ENCODE data around the gene FADS1. TPM values are rescaled to one million over a fixed set of nuclear protein-coding genes. Genes with fewer than 3 reads are reported as not detected.

FADS1 gene
- total RNA-seq (2021; fragmentation: NEBNext Ultra II Directional; extraction: Animal tissue kit (Norgen Biotek cat#: 25700)) (115 and 116 TPM in 2 replicates), polyA plus RNA-seq (2011; rRNA removed) (141 and 160 TPM in 2 replicates), polyA minus RNA-seq (2011; rRNA and poly(A)+ RNA removed) (251 and 278 TPM in 2 replicates)
- 127 TPM for polyA plus RNA-seq (2011; cell fraction: cytosol; rRNA removed)
- polyA plus RNA-seq (2011; cell fraction: nucleus; rRNA removed) = 141 TPM
- polyA plus RNA-seq (2012, experiment 1 of 2) = 83.3 to 97.8 TPM (median 90.8 TPM) in 4 replicates
- polyA plus RNA-seq (2012, experiment 2 of 2) = 40.1 TPM
- 153 TPM for polyA plus RNA-seq (2013, experiment 1 of 2)
- polyA plus RNA-seq (2013, experiment 2 of 2) = 174 TPM
- polyA minus RNA-seq (2011; cell fraction: cytosol; rRNA and poly(A)+ RNA removed) = 150 TPM
- polyA minus RNA-seq (2011; cell fraction: nucleus; rRNA and poly(A)+ RNA removed) = 146 TPM
- long read RNA-seq, experiment 1, full-length matches to known transcripts = 14 of 88 reads
- long read RNA-seq, experiment 1, partial matches to known transcripts = 7 of 88 reads
- long read RNA-seq, experiment 1, other reads (novel, unspliced or antisense) = 67 of 88 reads
- long read RNA-seq, experiment 2, full-length matches to known transcripts = 4 of 33 reads
- long read RNA-seq, experiment 2, partial matches to known transcripts = 1 of 33 reads
- long read RNA-seq, experiment 2, other reads (novel, unspliced or antisense) = 28 of 33 reads

GRCh38 chr11:61816736-61817455 lies at the start of gene FADS1:
Gene FADS1, minus strand, starts transcription at chr11:61817003. Its CDS starts 74 bp downstream, at chr11:61816929.
- peak within 1 kb of the TSS; percentile 97; the same call in 1 of the 2 replicates for H2AK5ac ChIP-seq (ENCODE audit: low read depth, low read length)
- WGBS, 2 experiments (ENCODE audit: extremely low coverage in 1 of 2, insufficient coverage in 1 of 2, insufficient read length in 1 of 2, insufficient replicate concordance in 2 of 2, low coverage in 1 of 2, low lambda C conversion rate in 2 of 2, missing lambda C conversion rate in 1 of 2) = 3% methylated on average over 48 of the region's 73 CpGs; no CpG with 5 or more reads in 1 of the 2 experiments
- peak within 1 kb of the TSS; percentile 98 for H3K56ac ChIP-seq (replicated peaks; ENCODE audit: insufficient read length, low read depth, low read length)
- FAIRE-seq (no peak), DNase-seq (ENCODE audit: low read depth in 1 of 2, low spot score in 2 of 2) (peak; percentile 89 to 92)
- no peak within 1 kb of the TSS for H3K23ac ChIP-seq (ENCODE audit: insufficient read length)
- peak within 1 kb of the TSS; percentile 93 for H3K18ac ChIP-seq (ENCODE audit: extremely low read depth, low read length)
- peak within 1 kb of the TSS; percentile 85 for H3K27ac ChIP-seq (ENCODE audit: low read depth, low read length)
- POLR2A ChIA-PET (ENCODE audit: partially characterized antibody) = interaction anchor here (1.5 to 16.2 kb wide), 5 partner anchors 11 to 63 kb away, joined by 5 to 354 read pairs (median 15); partner anchors contain the start of genes FADS2, FEN1 and TMEM258
- peaks cover 8 to 23% (median 16%) of the 10 kb centered on the region in 4 experiments for H3K36me3 ChIP-seq (ENCODE audit: control insufficient read depth in 2 of 4, insufficient read depth in 4 of 4, low read length in 3 of 4)
- H2BK20ac ChIP-seq (ENCODE audit: low read length) = no peak within 1 kb of the TSS
- peaks cover 7% of the 10 kb centered on the region; the same call in 1 of the 2 replicates for H3K23me2 ChIP-seq (ENCODE audit: low read depth, low read length)
- peak within 1 kb of the TSS; percentile 98 for H4K5ac ChIP-seq (ENCODE audit: insufficient read length, low read depth, low read length)
- peak within 1 kb of the TSS; percentile 96 for H4K8ac ChIP-seq (ENCODE audit: extremely low read depth, insufficient read depth, low read length)
- peak within 1 kb of the TSS; percentile 90 for H3K4ac ChIP-seq (replicated peaks; ENCODE audit: insufficient read length, low read depth, low read length)
- H3K79me2 ChIP-seq (ENCODE audit: control insufficient read depth in 1 of 2, insufficient read depth in 2 of 2, low read length in 2 of 2) = peaks cover 0 to 41% of the 10 kb centered on the region in 2 experiments; a peak in 2 of 4 replicates
- CTCF ChIA-PET (ENCODE audit: partially characterized antibody) = interaction anchor here (0.6 to 10.2 kb wide), 5 partner anchors 12 to 186 kb away, joined by 3 to 118 read pairs (median 11); partner anchors contain the start of gene FADS2
- H2AFZ ChIP-seq (ENCODE audit: low read length) = no peak within 1 kb of the TSS
- H3K4me2 ChIP-seq (ENCODE audit: insufficient read depth in 1 of 2, low read depth in 2 of 2, low read length in 2 of 2) = peak within 1 kb of the TSS; percentile 81 to 87
- peak within 1 kb of the TSS; percentile 97 for H4K91ac ChIP-seq (replicated peaks; ENCODE audit: insufficient read length, low read length)
- peak within 1 kb of the TSS; percentile 1 for H3K14ac ChIP-seq (ENCODE audit: insufficient read length)
- H2BK120ac ChIP-seq (replicated peaks; ENCODE audit: low read depth, low read length) = peak within 1 kb of the TSS; percentile 86
- peaks cover 0 to 2% of the 10 kb centered on the region in 2 experiments; a peak in 1 of 4 replicates for H3K9me3 ChIP-seq (ENCODE audit: insufficient read depth in 2 of 2, low read depth in 1 of 2, low read length in 1 of 2)
- peak within 1 kb of the TSS; percentile 79; the same call in 1 of the 2 replicates for H2BK12ac ChIP-seq (ENCODE audit: low read depth, low read length)
- no peaks in the 10 kb centered on the region for H3K27me3 ChIP-seq (replicated peaks in 1 of 4; ENCODE audit: control insufficient read depth in 3 of 4, extremely low read depth in 1 of 4, insufficient read depth in 3 of 4, low read length in 3 of 4)
- no peaks in the 10 kb centered on the region for H4K20me1 ChIP-seq (replicated peaks in 1 of 2; ENCODE audit: control insufficient read depth in 1 of 2, insufficient read depth in 2 of 2, low read length in 2 of 2)
- H3K4me3 ChIP-seq (ENCODE audit: extremely low read depth in 1 of 4, insufficient read depth in 2 of 4, low read depth in 3 of 4, low read length in 4 of 4) = peak within 1 kb of the TSS; percentile 74 to 92 (median 76)
- peak within 1 kb of the TSS; percentile 94 for H2BK5ac ChIP-seq (ENCODE audit: low read depth, low read length)
- peaks cover 2 to 9% (median 5%) of the 10 kb centered on the region in 4 experiments; a peak in 5 of 7 replicates for H3K4me1 ChIP-seq (replicated peaks in 1 of 4; ENCODE audit: control insufficient read depth in 3 of 4, insufficient read depth in 4 of 4, low read length in 3 of 4)
- H3K9ac ChIP-seq (replicated peaks in 1 of 4; ENCODE audit: extremely low read depth in 1 of 4, low read depth in 3 of 4, low read length in 3 of 4) = peak within 1 kb of the TSS; percentile 79 to 98 (median 90)
- peaks cover 6% of the 10 kb centered on the region; the same call in 1 of the 2 replicates for H3K79me1 ChIP-seq (ENCODE audit: low read depth, low read length)
- H2BK15ac ChIP-seq (ENCODE audit: low read length) = no peak within 1 kb of the TSS
- TF ChIP-seq CREB1 (IDR thresholded peaks at IDR 0.05) (peak; percentile 90), BCL11A (IDR thresholded peaks at IDR 0.05; ENCODE audit: low read depth in 2 of 2, low read length in 2 of 2) (no peak), EP300 (IDR thresholded peaks at IDR 0.05; ENCODE audit: borderline replicate concordance in 1 of 2, low read depth in 2 of 2, low read length in 2 of 2) (0 out of 3 replicates have a peak, but pooled peaks of 1 of the 2 experiments have one; percentile 21), TCF12 (IDR thresholded peaks at IDR 0.05; ENCODE audit: low read depth, low read length) (no peak; the same call in 1 of the 2 replicates), E2F6 (IDR thresholded peaks at IDR 0.05) (peak; percentile 73; the same call in 1 of the 2 replicates), BACH1 (IDR thresholded peaks at IDR 0.05; ENCODE audit: low read length) (peak; percentile 57; the same call in 1 of the 2 replicates), BRCA1 (IDR thresholded peaks at IDR 0.05; ENCODE audit: low read depth, low read length) (no peak)
